Measurements from ENCODE around the gene AVPR1A.

The AVPR1A gene

DNA sequence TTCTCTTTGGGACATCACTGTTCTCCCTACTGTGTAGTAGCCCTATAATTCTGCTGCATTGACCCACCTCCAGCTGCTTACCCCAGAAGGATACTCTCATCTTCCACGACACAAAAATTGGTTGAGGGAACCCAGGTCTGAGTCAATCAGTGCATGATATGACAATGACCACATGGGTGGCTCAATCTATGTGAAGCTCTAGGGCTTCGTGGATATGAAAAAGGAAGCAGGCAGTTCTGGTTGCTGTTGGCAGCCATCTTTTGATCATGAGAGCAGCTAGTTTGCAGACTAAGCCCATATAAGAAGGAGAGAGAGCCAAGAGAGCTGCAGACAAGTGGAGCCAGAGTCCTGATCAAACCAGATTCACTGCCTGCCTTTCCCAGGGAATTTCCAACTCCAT is 57.9 kb downstream of the AVPR1A start:
- DNase-seq: no peak

Data from midbrain (tissue), 1 donor.